OCI-LY3 (cell line): ENCODE results near the gene ARNT2.

Source experiments
- CTCF ChIP-seq: fragments of 200-600, 300-600 bp; sonication (generic); IDR thresholded peaks from 2 replicates; pipeline ENCODE4 v1.5.1; 2014; ENCODE audit warnings: antibody characterized with exemption, low read length, low read depth
- EZH2phosphoT487 ChIP-seq: fragments of 200-600 bp; shearing (Covaris generic); IDR thresholded peaks from 2 replicates; pipeline ENCODE4 v1.6.1; 2018; ENCODE audit warnings: antibody characterized with exemption, mixed run types, low read depth

- TF ChIP-seq CTCF (no peak), EZH2phosphoT487 (no peak)
Measured at GRCh38 chr15:80403712-80404056, 498 bp upstream of the ARNT2 start.
